GM12873 (cell line): ENCODE measurements around the gene POR.

ENCODE experiments used
- TF ChIP-seq, protein P1 (sequence below): IDR thresholded peaks from 2 replicates; pipeline ENCODE4 v1.5.1; 2012; ENCODE audit warnings: low read depth, mild to moderate bottlenecking, moderate library complexity, low read length, control low read depth; ENCODE audit not compliant: insufficient read depth; ENCODE audit errors: missing control alignments

POR gene

DNA sequence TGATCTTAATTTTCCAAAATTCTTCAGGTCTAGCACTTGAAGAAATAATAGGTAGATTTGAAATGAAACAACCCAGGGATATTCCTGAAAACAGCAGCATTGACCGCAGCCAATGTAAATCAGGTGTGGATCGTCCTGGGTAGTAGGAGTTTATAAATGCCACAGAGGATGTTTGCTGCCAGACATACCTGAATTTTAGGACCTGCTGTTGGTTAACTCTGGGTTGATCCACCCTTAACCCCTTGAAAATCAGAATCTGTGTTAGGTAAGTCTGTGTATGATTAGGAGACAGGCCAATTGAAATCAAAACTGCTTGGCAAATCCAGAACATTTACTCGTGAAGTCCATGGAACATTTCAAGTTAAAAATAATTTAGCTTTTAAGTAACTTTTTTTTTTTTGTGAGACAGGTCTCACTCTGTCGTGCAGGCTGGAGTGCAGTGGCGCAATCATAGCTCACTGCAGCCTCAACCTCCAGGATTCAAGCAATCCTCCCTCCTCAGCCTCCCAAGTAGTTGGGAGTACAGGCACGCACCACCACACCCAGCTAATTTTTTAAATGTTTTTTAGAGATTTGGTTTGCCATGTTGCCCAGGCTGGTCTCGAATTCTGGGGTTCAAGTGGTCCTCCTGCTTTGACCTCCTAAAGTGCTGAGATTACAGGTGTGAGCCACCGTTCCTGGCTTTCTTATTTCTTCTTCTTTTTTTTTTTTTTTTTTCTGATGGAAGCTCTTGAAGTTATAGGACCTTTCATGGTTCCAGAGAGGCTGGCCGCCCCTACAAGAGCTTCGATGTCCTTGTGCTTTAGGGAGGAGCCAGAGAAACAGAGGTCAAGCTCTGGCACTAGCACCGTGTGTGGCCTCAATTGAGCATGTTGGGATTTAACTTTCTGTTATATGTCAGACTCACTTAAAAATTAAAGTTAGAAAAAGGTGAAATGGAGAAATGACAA lies 2.0 kb downstream of the POR start:
- TF ChIP-seq, protein P1, sequence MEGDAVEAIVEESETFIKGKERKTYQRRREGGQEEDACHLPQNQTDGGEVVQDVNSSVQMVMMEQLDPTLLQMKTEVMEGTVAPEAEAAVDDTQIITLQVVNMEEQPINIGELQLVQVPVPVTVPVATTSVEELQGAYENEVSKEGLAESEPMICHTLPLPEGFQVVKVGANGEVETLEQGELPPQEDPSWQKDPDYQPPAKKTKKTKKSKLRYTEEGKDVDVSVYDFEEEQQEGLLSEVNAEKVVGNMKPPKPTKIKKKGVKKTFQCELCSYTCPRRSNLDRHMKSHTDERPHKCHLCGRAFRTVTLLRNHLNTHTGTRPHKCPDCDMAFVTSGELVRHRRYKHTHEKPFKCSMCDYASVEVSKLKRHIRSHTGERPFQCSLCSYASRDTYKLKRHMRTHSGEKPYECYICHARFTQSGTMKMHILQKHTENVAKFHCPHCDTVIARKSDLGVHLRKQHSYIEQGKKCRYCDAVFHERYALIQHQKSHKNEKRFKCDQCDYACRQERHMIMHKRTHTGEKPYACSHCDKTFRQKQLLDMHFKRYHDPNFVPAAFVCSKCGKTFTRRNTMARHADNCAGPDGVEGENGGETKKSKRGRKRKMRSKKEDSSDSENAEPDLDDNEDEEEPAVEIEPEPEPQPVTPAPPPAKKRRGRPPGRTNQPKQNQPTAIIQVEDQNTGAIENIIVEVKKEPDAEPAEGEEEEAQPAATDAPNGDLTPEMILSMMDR = no peak

DNA sequence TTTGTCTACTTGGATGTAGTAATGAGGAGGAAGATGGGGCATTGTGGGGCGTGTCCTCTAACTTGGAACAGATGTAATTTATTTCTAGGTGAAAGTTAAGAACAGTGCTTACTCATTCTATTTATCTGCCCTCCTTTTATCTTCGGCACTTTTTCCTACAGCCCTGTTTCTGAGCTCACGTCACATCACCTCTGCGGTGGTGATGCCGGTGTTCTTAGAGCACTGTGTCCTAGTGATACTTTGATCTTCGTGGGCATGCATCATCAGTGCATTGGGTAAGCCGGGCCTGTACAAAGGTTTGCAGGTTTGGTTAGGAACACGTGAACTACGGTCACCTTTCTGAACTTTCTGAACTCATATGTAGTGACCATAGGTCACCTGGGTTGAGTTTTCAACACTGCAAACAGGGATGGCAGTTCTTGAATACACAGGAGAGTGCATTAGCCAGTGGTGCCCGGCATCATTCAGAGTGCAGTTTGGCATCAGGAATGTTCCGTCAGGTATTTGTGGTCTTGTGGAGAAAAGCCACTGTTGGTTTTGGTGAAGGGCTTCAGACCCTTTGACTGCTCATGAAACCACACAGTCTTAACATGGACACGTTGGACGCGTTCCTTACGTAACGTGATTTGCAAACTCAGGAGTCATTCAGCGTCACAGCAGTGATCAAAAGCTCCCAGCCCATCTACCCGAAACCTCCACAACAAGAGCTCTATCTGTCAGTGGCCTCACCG lies 5.6 kb downstream of the POR start:
- TF ChIP-seq, protein P1 = no peak

DNA sequence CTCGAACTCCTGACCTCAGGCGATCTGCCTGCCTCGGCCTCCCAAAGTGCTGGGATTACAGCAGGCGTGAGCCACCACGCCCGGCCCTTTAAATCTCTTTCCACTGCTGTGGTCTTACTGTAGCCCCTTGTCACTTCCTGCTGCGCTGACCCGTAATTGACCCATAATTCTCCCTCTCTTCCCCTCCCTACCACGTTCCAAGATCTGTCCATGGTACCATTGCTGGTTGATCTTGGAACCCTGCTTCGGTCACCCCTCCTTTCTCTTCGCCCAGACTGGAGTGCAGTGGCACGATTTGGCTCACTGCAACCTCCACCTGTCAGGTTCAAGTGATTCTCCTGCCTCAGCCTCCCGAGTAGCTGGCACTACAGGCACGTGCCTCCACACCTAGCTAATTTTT lies 6.5 kb downstream of the POR start:
- TF ChIP-seq, protein P1 = no peak

DNA sequence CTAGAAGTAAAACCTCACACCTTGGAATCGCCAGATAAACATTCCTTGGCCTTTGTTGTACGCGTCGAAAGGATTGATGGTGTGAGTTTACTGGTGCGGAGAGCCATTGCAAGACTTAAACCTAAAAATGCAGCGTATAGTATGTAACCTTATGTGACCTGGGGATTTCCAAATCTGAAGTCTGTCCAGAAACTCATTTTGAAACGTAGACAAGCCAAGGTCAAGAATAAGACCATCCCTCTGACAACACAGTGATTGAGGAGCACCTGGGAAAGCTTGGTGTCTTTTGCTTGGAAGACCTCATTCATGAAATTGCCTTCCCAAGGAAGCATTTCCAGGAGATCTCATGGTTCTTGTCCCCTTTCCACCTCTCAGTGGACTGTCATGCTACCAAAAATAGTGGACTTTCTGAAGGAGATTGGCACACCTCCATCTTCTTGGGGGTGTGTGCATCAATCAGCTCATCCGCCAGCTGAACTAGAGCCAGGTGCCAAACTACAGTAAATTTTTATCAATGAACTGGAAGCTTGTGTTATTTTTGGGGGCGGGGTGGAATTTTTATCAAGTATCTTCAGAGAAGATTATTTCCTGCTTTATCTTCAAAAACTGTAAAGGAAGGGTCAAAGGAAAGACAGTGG lies 8.1 kb downstream of the POR start:
- TF ChIP-seq, protein P1 = no peak

DNA sequence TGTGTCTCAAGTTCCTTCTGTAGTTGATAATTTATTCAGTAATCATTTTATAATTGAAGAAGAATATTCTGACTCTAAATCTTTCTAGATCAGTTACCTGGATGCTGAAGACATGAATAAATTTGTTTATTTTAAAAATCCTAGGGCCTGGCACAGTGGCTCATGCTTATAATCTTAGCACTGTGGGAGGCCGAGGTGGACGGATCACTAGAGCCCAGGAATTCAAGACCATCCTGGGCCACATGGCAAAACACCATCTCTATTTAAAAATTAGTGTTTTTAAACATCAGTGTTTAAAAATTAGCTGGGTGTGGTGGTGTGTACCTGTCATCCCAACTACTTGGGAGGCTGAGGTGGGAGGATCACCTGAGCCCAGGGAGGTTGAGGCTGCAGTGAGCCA lies 9.3 kb downstream of the POR start:
- TF ChIP-seq, protein P1 = no peak

DNA sequence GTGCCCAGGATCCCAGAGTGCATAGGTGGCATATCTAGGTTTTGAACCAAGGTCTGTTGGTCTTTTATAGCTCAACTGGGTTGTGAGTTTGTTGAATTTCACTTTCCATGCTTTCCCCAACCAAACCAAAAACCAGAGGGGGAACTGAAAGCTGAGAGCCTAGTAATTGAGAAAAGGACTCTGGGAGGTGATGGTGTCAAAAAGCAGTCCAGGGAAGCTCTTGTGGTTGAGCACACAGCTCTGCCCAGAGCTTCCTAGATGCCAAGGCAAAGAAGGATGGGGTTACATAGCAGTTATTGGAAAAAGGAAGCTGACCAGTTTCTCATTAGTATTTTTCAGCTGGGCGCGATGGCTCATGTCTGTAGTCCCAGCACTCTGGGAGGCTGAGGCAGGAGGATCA lies 9.9 kb downstream of the POR start:
- TF ChIP-seq, protein P1 = no peak
